ENCODE measurements around the gene DKKL1. TPM values are rescaled to one million over a fixed set of nuclear protein-coding genes. Genes with fewer than 3 reads are reported as not detected.
A peak's percentile ranks its signal among the peaks of the same experiment; 100 is the strongest.

DKKL1 gene
- total RNA-seq, 1 experiment from 2014 or later = 2.4 TPM

DNA sequence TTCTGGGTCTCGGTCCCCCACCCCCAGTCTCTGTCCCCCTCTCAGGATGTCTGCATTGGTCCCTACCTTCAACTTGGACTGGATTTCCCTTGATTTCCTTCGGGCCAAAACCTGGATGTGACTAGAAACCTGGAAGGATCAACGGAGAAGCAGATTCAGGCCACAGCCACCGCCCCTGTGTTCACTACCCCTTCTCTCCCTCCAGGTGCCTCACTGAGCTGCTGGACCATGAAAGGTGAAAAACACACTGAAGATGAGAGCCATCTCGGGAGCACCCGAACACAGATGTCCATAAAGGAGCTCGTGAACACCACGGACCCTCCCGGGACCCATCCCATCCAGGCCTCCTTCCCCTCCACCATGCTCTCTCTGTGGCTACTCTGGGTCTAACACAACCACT lies 6.5 kb upstream of the DKKL1 start:
- peaks cover 58% of the 10 kb centered on the region for H3K36me3 Mint-ChIP-seq
- POLR2A ChIA-PET = no interaction called here
- CTCF ChIA-PET = interaction anchor here (0.8 to 1.6 kb wide), 2 partner anchors 65 to 119 kb away, joined by 4 read pairs; no protein-coding TSS in a partner anchor
- H3K27me3 Mint-ChIP-seq (ENCODE audit: low read depth) = no peaks in the 10 kb centered on the region
- peaks cover 10% of the 10 kb centered on the region for H3K4me1 Mint-ChIP-seq
- DNase-seq (ENCODE audit: low spot score) (no peak), ATAC-seq (no peak)
- H3K9me3 Mint-ChIP-seq = no peaks in the 10 kb centered on the region
- no peak for TF ChIP-seq EMX1 (CRISPR knock-in tag; IDR thresholded peaks at IDR 0.05)
- TF ChIP-seq, protein P1, sequence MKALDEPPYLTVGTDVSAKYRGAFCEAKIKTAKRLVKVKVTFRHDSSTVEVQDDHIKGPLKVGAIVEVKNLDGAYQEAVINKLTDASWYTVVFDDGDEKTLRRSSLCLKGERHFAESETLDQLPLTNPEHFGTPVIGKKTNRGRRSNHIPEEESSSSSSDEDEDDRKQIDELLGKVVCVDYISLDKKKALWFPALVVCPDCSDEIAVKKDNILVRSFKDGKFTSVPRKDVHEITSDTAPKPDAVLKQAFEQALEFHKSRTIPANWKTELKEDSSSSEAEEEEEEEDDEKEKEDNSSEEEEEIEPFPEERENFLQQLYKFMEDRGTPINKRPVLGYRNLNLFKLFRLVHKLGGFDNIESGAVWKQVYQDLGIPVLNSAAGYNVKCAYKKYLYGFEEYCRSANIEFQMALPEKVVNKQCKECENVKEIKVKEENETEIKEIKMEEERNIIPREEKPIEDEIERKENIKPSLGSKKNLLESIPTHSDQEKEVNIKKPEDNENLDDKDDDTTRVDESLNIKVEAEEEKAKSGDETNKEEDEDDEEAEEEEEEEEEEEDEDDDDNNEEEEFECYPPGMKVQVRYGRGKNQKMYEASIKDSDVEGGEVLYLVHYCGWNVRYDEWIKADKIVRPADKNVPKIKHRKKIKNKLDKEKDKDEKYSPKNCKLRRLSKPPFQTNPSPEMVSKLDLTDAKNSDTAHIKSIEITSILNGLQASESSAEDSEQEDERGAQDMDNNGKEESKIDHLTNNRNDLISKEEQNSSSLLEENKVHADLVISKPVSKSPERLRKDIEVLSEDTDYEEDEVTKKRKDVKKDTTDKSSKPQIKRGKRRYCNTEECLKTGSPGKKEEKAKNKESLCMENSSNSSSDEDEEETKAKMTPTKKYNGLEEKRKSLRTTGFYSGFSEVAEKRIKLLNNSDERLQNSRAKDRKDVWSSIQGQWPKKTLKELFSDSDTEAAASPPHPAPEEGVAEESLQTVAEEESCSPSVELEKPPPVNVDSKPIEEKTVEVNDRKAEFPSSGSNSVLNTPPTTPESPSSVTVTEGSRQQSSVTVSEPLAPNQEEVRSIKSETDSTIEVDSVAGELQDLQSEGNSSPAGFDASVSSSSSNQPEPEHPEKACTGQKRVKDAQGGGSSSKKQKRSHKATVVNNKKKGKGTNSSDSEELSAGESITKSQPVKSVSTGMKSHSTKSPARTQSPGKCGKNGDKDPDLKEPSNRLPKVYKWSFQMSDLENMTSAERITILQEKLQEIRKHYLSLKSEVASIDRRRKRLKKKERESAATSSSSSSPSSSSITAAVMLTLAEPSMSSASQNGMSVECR (CRISPR knock-in tag; IDR thresholded peaks at IDR 0.05; ENCODE audit: borderline replicate concordance) = no peak
- TF ChIP-seq, protein P2, sequence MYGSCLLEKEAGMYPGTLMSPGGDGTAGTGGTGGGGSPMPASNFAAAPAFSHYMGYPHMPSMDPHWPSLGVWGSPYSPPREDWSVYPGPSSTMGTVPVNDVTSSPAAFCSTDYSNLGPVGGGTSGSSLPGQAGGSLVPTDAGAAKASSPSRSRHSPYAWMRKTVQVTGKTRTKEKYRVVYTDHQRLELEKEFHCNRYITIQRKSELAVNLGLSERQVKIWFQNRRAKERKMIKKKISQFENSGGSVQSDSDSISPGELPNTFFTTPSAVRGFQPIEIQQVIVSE (CRISPR knock-in tag; IDR thresholded peaks at IDR 0.05; ENCODE audit: borderline replicate concordance) = no peak
- TF ChIP-seq, protein P3, sequence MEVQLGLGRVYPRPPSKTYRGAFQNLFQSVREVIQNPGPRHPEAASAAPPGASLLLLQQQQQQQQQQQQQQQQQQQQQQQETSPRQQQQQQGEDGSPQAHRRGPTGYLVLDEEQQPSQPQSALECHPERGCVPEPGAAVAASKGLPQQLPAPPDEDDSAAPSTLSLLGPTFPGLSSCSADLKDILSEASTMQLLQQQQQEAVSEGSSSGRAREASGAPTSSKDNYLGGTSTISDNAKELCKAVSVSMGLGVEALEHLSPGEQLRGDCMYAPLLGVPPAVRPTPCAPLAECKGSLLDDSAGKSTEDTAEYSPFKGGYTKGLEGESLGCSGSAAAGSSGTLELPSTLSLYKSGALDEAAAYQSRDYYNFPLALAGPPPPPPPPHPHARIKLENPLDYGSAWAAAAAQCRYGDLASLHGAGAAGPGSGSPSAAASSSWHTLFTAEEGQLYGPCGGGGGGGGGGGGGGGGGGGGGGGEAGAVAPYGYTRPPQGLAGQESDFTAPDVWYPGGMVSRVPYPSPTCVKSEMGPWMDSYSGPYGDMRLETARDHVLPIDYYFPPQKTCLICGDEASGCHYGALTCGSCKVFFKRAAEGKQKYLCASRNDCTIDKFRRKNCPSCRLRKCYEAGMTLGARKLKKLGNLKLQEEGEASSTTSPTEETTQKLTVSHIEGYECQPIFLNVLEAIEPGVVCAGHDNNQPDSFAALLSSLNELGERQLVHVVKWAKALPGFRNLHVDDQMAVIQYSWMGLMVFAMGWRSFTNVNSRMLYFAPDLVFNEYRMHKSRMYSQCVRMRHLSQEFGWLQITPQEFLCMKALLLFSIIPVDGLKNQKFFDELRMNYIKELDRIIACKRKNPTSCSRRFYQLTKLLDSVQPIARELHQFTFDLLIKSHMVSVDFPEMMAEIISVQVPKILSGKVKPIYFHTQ (CRISPR knock-in tag; IDR thresholded peaks at IDR 0.05) = no peak
- TF ChIP-seq, protein P4, sequence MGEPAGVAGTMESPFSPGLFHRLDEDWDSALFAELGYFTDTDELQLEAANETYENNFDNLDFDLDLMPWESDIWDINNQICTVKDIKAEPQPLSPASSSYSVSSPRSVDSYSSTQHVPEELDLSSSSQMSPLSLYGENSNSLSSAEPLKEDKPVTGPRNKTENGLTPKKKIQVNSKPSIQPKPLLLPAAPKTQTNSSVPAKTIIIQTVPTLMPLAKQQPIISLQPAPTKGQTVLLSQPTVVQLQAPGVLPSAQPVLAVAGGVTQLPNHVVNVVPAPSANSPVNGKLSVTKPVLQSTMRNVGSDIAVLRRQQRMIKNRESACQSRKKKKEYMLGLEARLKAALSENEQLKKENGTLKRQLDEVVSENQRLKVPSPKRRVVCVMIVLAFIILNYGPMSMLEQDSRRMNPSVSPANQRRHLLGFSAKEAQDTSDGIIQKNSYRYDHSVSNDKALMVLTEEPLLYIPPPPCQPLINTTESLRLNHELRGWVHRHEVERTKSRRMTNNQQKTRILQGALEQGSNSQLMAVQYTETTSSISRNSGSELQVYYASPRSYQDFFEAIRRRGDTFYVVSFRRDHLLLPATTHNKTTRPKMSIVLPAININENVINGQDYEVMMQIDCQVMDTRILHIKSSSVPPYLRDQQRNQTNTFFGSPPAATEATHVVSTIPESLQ (CRISPR knock-in tag; IDR thresholded peaks at IDR 0.05) = no peak
- no peak for TF ChIP-seq ZBTB21 (CRISPR knock-in tag; IDR thresholded peaks at IDR 0.05; ENCODE audit: borderline replicate concordance)
- TF ChIP-seq, protein P5, sequence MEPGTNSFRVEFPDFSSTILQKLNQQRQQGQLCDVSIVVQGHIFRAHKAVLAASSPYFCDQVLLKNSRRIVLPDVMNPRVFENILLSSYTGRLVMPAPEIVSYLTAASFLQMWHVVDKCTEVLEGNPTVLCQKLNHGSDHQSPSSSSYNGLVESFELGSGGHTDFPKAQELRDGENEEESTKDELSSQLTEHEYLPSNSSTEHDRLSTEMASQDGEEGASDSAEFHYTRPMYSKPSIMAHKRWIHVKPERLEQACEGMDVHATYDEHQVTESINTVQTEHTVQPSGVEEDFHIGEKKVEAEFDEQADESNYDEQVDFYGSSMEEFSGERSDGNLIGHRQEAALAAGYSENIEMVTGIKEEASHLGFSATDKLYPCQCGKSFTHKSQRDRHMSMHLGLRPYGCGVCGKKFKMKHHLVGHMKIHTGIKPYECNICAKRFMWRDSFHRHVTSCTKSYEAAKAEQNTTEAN (CRISPR knock-in tag; IDR thresholded peaks at IDR 0.05) = no peak
- TF ChIP-seq, protein P6, sequence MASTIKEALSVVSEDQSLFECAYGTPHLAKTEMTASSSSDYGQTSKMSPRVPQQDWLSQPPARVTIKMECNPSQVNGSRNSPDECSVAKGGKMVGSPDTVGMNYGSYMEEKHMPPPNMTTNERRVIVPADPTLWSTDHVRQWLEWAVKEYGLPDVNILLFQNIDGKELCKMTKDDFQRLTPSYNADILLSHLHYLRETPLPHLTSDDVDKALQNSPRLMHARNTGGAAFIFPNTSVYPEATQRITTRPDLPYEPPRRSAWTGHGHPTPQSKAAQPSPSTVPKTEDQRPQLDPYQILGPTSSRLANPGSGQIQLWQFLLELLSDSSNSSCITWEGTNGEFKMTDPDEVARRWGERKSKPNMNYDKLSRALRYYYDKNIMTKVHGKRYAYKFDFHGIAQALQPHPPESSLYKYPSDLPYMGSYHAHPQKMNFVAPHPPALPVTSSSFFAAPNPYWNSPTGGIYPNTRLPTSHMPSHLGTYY (CRISPR knock-in tag; IDR thresholded peaks at IDR 0.05) = no peak
- H3K4me3 Mint-ChIP-seq = no peak overlapping the region
- H3K27ac Mint-ChIP-seq = no peak overlapping the region; the same call in 1 of the 2 replicates

DNA sequence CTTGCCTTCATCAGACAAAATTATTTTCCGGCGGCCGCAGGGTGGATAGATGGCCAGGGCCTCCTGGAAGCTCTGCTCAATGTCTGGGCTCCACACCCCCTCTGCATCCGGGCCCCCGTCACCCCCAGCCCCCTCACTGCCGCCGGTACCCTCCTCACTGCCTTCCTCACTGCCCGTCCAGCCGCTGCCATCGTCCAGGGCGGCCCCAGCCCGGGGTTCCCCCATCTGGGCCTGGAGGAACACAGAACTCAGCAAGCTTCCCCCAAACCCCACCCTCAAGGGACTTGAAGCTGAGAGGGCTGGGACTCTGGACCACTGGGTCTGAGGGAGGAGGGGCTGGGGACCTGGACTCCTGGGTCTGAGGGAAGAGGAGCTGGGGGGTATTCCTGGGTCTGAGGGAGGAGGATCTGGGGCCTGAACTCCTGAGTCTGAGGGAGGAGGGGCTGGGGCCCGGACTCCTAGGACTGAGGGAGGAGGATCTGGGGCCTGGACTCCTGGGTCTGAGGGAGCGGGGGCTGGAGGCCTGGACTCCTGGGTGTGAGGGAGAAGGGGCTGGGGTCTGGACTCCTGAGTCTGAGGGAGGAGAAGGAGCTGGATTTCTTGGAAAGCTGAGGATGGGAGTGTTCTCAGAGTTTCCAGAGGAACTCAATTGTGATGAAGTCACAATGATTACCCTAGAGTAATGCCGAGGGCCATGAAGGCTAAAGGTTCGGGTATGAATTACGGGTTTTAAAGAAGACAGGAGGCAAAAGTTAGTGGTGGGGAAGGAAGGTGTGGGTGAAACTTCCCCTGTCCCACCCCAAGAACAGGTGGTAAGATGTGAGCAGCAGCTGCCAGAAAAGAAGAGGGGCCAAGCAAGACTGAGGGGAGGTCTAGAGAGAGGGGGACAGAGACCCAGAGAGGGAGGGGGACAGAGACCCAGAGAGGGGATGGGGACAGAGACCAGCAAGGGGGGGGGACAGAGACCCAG lies 3.5 kb upstream of the DKKL1 start:
- Mint-ChIP-seq H3K36me3 (peaks cover 32% of the 10 kb centered on the region), H3K9me3 (no peaks in the 10 kb centered on the region), H3K27ac (peak overlapping the region; percentile 96), H3K4me3 (no peak overlapping the region), H3K4me1 (peaks cover 13% of the 10 kb centered on the region), H3K27me3 (ENCODE audit: low read depth) (no peaks in the 10 kb centered on the region; the same call in 1 of the 2 replicates)
- no peak for DNase-seq (ENCODE audit: low spot score)
- CTCF ChIA-PET = no interaction called here
- POLR2A ChIA-PET = no interaction called here
- no peak for ATAC-seq
- TF ChIP-seq FOXJ3 (CRISPR knock-in tag; IDR thresholded peaks at IDR 0.05; ENCODE audit: borderline replicate concordance) (no peak), NFATC4 (CRISPR knock-in tag; IDR thresholded peaks at IDR 0.05) (no peak), ESRRA (CRISPR knock-in tag; IDR thresholded peaks at IDR 0.05; ENCODE audit: borderline replicate concordance) (no peak), TCF7 (CRISPR knock-in tag; IDR thresholded peaks at IDR 0.05; ENCODE audit: low read depth) (no peak), GRHL2 (CRISPR knock-in tag; IDR thresholded peaks at IDR 0.05; ENCODE audit: insufficient replicate concordance, severe bottlenecking) (no peak), ZNF232 (CRISPR knock-in tag; IDR thresholded peaks at IDR 0.05) (no peak), JUN (CRISPR knock-in tag; IDR thresholded peaks at IDR 0.05) (no peak), KAT7 (CRISPR knock-in tag; IDR thresholded peaks at IDR 0.05; ENCODE audit: borderline replicate concordance) (no peak), GTF2I (CRISPR knock-in tag; conservative IDR thresholded peaks at IDR 0.05) (no peak)
- TF ChIP-seq, protein P7, sequence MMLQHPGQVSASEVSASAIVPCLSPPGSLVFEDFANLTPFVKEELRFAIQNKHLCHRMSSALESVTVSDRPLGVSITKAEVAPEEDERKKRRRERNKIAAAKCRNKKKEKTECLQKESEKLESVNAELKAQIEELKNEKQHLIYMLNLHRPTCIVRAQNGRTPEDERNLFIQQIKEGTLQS (CRISPR knock-in tag; conservative IDR thresholded peaks at IDR 0.05) = no peak
- TF ChIP-seq, protein P8, sequence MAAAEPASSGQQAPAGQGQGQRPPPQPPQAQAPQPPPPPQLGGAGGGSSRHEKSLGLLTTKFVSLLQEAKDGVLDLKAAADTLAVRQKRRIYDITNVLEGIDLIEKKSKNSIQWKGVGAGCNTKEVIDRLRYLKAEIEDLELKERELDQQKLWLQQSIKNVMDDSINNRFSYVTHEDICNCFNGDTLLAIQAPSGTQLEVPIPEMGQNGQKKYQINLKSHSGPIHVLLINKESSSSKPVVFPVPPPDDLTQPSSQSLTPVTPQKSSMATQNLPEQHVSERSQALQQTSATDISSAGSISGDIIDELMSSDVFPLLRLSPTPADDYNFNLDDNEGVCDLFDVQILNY (CRISPR knock-in tag; IDR thresholded peaks at IDR 0.05) = no peak
